ENCODE measurements around the gene CTIF. TPM values are rescaled to one million over a fixed set of nuclear protein-coding genes. Genes with fewer than 3 reads are reported as not detected.

CTIF gene
- total and polyA plus RNA-seq, 2 donors (not counting 1 experiment from before 2014, with no cell fraction given), result 27.2 to 28.1 TPM

- Histone ChIP-seq H3K36me3 (ENCODE audit: control insufficient read depth, insufficient read depth, low read length) (no peaks in the 10 kb centered on the region), H3K27me3 (ENCODE audit: control insufficient read depth, insufficient read depth, low read length) (no peaks in the 10 kb centered on the region), H3K9ac (ENCODE audit: insufficient read depth, low read length) (no peak overlapping the region), H3K27ac (ENCODE audit: insufficient read depth, low read length) (no peak overlapping the region), H2AFZ (ENCODE audit: low read length) (no peak overlapping the region), H3K9me3 (ENCODE audit: control insufficient read depth, insufficient read depth, low read depth, low read length) (no peaks in the 10 kb centered on the region), H3K4me1 (ENCODE audit: control insufficient read depth, extremely low read depth, insufficient read depth, low read length) (peaks cover 14% of the 10 kb centered on the region), H3K4me2 (ENCODE audit: extremely low read depth, insufficient read depth, low read length) (no peak overlapping the region), H4K20me1 (ENCODE audit: control insufficient read depth, extremely low read depth, insufficient read depth, low read length) (peaks cover 15% of the 10 kb centered on the region), H3K79me2 (ENCODE audit: control insufficient read depth, insufficient read depth, low read length) (peaks cover 36% of the 10 kb centered on the region), H3K4me3 (replicated peaks in 1 of 4; ENCODE audit: control extremely low read depth in 1 of 4, insufficient read depth in 1 of 4, low read depth in 3 of 4, low read length in 4 of 4) (no peak overlapping the region)
- TF ChIP-seq EZH2 (IDR thresholded peaks at IDR 0.05; ENCODE audit: low read length, missing control alignments) (no peak), CTCF (conservative IDR thresholded peaks at IDR 0.05 in 1 of 2, IDR thresholded peaks at IDR 0.05 in 1 of 2; ENCODE audit: low read depth in 1 of 2, low read length in 2 of 2) (peak in 1 of 2 donors; percentile 29)
- DNase-seq (ENCODE audit: low read depth in 2 of 2), result peak in 1 of 2 donors; percentile 43
Observed at GRCh38 chr18:48605408-48605845, 66.6 kb downstream of the CTIF start.

GRCh38 chr18:48607056-48607984 is 68.5 kb downstream of the CTIF start:
- Histone ChIP-seq H2AFZ (ENCODE audit: low read length) (no peak overlapping the region), H3K9ac (ENCODE audit: insufficient read depth, low read length) (no peak overlapping the region), H3K79me2 (ENCODE audit: control insufficient read depth, insufficient read depth, low read length) (peaks cover 38% of the 10 kb centered on the region), H4K20me1 (ENCODE audit: control insufficient read depth, extremely low read depth, insufficient read depth, low read length) (peaks cover 13% of the 10 kb centered on the region), H3K27ac (ENCODE audit: insufficient read depth, low read length) (no peak overlapping the region), H3K4me1 (ENCODE audit: control insufficient read depth, extremely low read depth, insufficient read depth, low read length) (peaks cover 14% of the 10 kb centered on the region), H3K4me3 (replicated peaks in 1 of 4; ENCODE audit: control extremely low read depth in 1 of 4, insufficient read depth in 1 of 4, low read depth in 3 of 4, low read length in 4 of 4) (no peak overlapping the region), H3K4me2 (ENCODE audit: extremely low read depth, insufficient read depth, low read length) (no peak overlapping the region), H3K27me3 (ENCODE audit: control insufficient read depth, insufficient read depth, low read length) (no peaks in the 10 kb centered on the region), H3K9me3 (ENCODE audit: control insufficient read depth, insufficient read depth, low read depth, low read length) (no peaks in the 10 kb centered on the region), H3K36me3 (ENCODE audit: control insufficient read depth, insufficient read depth, low read length) (peaks cover 2% of the 10 kb centered on the region)
- TF ChIP-seq CTCF (conservative IDR thresholded peaks at IDR 0.05 in 1 of 2, IDR thresholded peaks at IDR 0.05 in 1 of 2; ENCODE audit: low read depth in 1 of 2, low read length in 2 of 2) (no peak), EZH2 (IDR thresholded peaks at IDR 0.05; ENCODE audit: low read length, missing control alignments) (no peak)
- DNase-seq (ENCODE audit: low read depth in 2 of 2), result peak; percentile 90 to 94

- Histone ChIP-seq H4K20me1 (ENCODE audit: control insufficient read depth, extremely low read depth, insufficient read depth, low read length) (peaks cover 13% of the 10 kb centered on the region), H3K27me3 (ENCODE audit: control insufficient read depth, insufficient read depth, low read length) (no peaks in the 10 kb centered on the region), H3K4me2 (ENCODE audit: extremely low read depth, insufficient read depth, low read length) (no peak overlapping the region), H3K9ac (ENCODE audit: insufficient read depth, low read length) (no peak overlapping the region), H3K4me3 (replicated peaks in 1 of 4; ENCODE audit: control extremely low read depth in 1 of 4, insufficient read depth in 1 of 4, low read depth in 3 of 4, low read length in 4 of 4) (no peak overlapping the region), H3K9me3 (ENCODE audit: control insufficient read depth, insufficient read depth, low read depth, low read length) (no peaks in the 10 kb centered on the region), H3K27ac (ENCODE audit: insufficient read depth, low read length) (no peak overlapping the region), H3K36me3 (ENCODE audit: control insufficient read depth, insufficient read depth, low read length) (peaks cover 2% of the 10 kb centered on the region), H3K79me2 (ENCODE audit: control insufficient read depth, insufficient read depth, low read length) (peaks cover 34% of the 10 kb centered on the region), H3K4me1 (ENCODE audit: control insufficient read depth, extremely low read depth, insufficient read depth, low read length) (peaks cover 14% of the 10 kb centered on the region), H2AFZ (ENCODE audit: low read length) (no peak overlapping the region)
- no peak for TF ChIP-seq CTCF (conservative IDR thresholded peaks at IDR 0.05 in 1 of 2, IDR thresholded peaks at IDR 0.05 in 1 of 2; ENCODE audit: low read depth in 1 of 2, low read length in 2 of 2)
- TF ChIP-seq EZH2 (IDR thresholded peaks at IDR 0.05; ENCODE audit: low read length, missing control alignments), result no peak
- no peak for DNase-seq (ENCODE audit: low read depth in 2 of 2)
Observed at GRCh38 chr18:48608581-48608980, 69.8 kb downstream of the CTIF start.
